Right lobe of liver (tissue), 4 donors: ENCODE measurements around the gene SLC30A9.

Source experiments
- POLR2A ChIP-seq: fragments of 450-650 bp; IDR thresholded peaks from one replicate; pipeline ENCODE4 v1.6.1; 2017; ENCODE audit warnings: antibody characterized with exemption, mild to moderate bottlenecking
- TF ChIP-seq, protein P1 (sequence below), 4 donors: fragments of 200-600 bp in 3 of 4; fragments of 450-650 bp in 1 of 4; IDR thresholded peaks; one replicate each; pipeline versions ENCODE4 v1.5.1 to v1.8.0; 2016 to 2022; ENCODE audit warnings: antibody characterized with exemption in 4 of 4, mild to moderate bottlenecking in 2 of 4
- donor health status: DM: no; HTN: no; CAD: no.
- donor health status: DM: no; HTN: no; CAD: no.
- donor health status: DM: no; HTN: yes; CAD: no.

- TF ChIP-seq, protein P1, sequence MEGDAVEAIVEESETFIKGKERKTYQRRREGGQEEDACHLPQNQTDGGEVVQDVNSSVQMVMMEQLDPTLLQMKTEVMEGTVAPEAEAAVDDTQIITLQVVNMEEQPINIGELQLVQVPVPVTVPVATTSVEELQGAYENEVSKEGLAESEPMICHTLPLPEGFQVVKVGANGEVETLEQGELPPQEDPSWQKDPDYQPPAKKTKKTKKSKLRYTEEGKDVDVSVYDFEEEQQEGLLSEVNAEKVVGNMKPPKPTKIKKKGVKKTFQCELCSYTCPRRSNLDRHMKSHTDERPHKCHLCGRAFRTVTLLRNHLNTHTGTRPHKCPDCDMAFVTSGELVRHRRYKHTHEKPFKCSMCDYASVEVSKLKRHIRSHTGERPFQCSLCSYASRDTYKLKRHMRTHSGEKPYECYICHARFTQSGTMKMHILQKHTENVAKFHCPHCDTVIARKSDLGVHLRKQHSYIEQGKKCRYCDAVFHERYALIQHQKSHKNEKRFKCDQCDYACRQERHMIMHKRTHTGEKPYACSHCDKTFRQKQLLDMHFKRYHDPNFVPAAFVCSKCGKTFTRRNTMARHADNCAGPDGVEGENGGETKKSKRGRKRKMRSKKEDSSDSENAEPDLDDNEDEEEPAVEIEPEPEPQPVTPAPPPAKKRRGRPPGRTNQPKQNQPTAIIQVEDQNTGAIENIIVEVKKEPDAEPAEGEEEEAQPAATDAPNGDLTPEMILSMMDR (IDR thresholded peaks at IDR 0.05): no peak
- TF ChIP-seq POLR2A: no peak
These were observed 80.1 kb downstream of the SLC30A9 start for GRCh38 chr4:42070463-42070862.
